Endothelial cell of umbilical vein (primary cell): Measurements from ENCODE around the gene FUT8. TPM values are rescaled to one million over a fixed set of nuclear protein-coding genes. Genes with fewer than 3 reads are reported as not detected.

ENCODE experiments used
- BruUV-seq: library from RNA; stranded (reverse); fragments of 400-500 nt; replicated peaks from 2 replicates; lab custom pipeline; 2021; lab: Mats Ljungman, UMichigan
- CTCF ChIA-PET: fragments of 300-600, 350-600 bp; sonication (Branson Sonifier 250); formaldehyde crosslinking; loops from one replicate; lab custom pipeline; 2021; ENCODE audit warnings: antibody characterized with exemption, inconsistent platforms; lab: Charles Lee
- POLR2A ChIA-PET: fragments of 300-600, 350-600 bp; sonication (Branson Sonifier 250); formaldehyde crosslinking; loops from one replicate; lab custom pipeline; 2021; ENCODE audit warnings: antibody characterized with exemption, inconsistent platforms; lab: Charles Lee
- DNase-seq: peaks from one replicate; pipeline ENCODE4 v3.0.0-alpha.2; 2011; ENCODE audit warnings: low read depth, low spot score
- FAIRE-seq: peaks from 2 replicates; lab custom pipeline; 2011; peaks lifted over from hg19 to GRCh38; lab: Jason Lieb, UNC
- H2AFZ ChIP-seq: 2 replicates; pipeline ENCODE4 v1.6.0; 2012; ENCODE audit warnings: low read depth, low read length, control low read depth, inconsistent platforms
- H3K27ac ChIP-seq: 2 replicates; pipeline ENCODE4 v1.5.1; 2011; ENCODE audit warnings: low read depth, mild to moderate bottlenecking, control low read depth, low read length, moderate library complexity; ENCODE audit not compliant: insufficient read depth
- H3K27me3 ChIP-seq, 2 experiments: 2 replicates each; pipeline versions ENCODE4 v1.6.0 to v1.6.1; 2011; ENCODE audit warnings: low read length in 2 of 2, mixed read lengths in 1 of 2; ENCODE audit not compliant: control insufficient read depth in 2 of 2, insufficient read depth in 2 of 2
- H3K36me3 ChIP-seq, 2 experiments: 2 replicates in 1 of 2; 3 replicates in 1 of 2; pipeline ENCODE4 v1.5.1; 2011; ENCODE audit warnings: low read length in 2 of 2, mild to moderate bottlenecking in 1 of 2, moderate library complexity in 1 of 2; ENCODE audit not compliant: control insufficient read depth in 2 of 2, insufficient read depth in 2 of 2; ENCODE audit errors: extremely low read depth in 1 of 2
- H3K4me1 ChIP-seq: 3 replicates; pipeline ENCODE4 v1.5.1; 2011; ENCODE audit warnings: mild to moderate bottlenecking, low read length; ENCODE audit not compliant: control insufficient read depth, insufficient read depth; ENCODE audit errors: extremely low read depth
- H3K4me2 ChIP-seq: 2 replicates; pipeline ENCODE4 v1.6.1; 2011; ENCODE audit warnings: low read length, control low read depth, mixed read lengths; ENCODE audit not compliant: insufficient read depth
- H3K4me3 ChIP-seq, 3 experiments: fragments of 200-600 bp in 1 of 3; sonication (generic), shearing (Covaris generic) in 1 of 3; replicated peaks in 1 of 3; 2 replicates each; pipeline ENCODE4 v1.5.1; 2011 to 2016; ENCODE audit warnings: control low read depth in 3 of 3, low read length in 3 of 3, mild to moderate bottlenecking in 2 of 3, inconsistent platforms in 1 of 3, low read depth in 1 of 3, moderate library complexity in 1 of 3; ENCODE audit not compliant: insufficient read depth in 1 of 3
- H3K79me2 ChIP-seq: 2 replicates; pipeline ENCODE4 v1.6.0; 2012; ENCODE audit warnings: low read length, inconsistent platforms; ENCODE audit not compliant: control insufficient read depth, insufficient read depth
- H3K9ac ChIP-seq: replicated peaks from 2 replicates; pipeline ENCODE3; 2011; ENCODE audit warnings: low read length, control low read depth; ENCODE audit not compliant: insufficient read depth; ENCODE audit errors: extremely low read depth
- H3K9me1 ChIP-seq: replicated peaks from 3 replicates; pipeline ENCODE4 v1.6.0; 2011; ENCODE audit warnings: mild to moderate bottlenecking, low read length; ENCODE audit not compliant: control insufficient read depth, insufficient read depth; ENCODE audit errors: extremely low read depth
- H3K9me3 ChIP-seq: replicated peaks from 2 replicates; pipeline ENCODE4 v1.5.1; 2012; ENCODE audit warnings: low read length, inconsistent platforms; ENCODE audit not compliant: control insufficient read depth, insufficient read depth
- H4K20me1 ChIP-seq: replicated peaks from 2 replicates; pipeline ENCODE3; 2011; ENCODE audit warnings: mild to moderate bottlenecking, low read length; ENCODE audit not compliant: control insufficient read depth, insufficient read depth; ENCODE audit errors: extremely low read depth
- EZH2 ChIP-seq: IDR thresholded peaks from 2 replicates; pipeline ENCODE4 v1.6.1; 2012; ENCODE audit warnings: borderline replicate concordance, low read depth, mild to moderate bottlenecking, moderate library complexity, low read length, inconsistent platforms; ENCODE audit not compliant: severe bottlenecking
- FOS ChIP-seq: IDR thresholded peaks from 2 replicates; pipeline ENCODE4 v1.6.1; 2011; ENCODE audit warnings: mild to moderate bottlenecking, low read length, moderate library complexity, borderline replicate concordance; ENCODE audit not compliant: insufficient read depth
- GATA2 ChIP-seq: IDR thresholded peaks from 2 replicates; pipeline ENCODE4 v1.7.0; 2011; ENCODE audit warnings: low read depth, mild to moderate bottlenecking, moderate library complexity, mixed read lengths, low read length; ENCODE audit not compliant: insufficient read length, insufficient read depth
- JUN ChIP-seq: IDR thresholded peaks from 2 replicates; pipeline ENCODE4 v1.6.1; 2011; ENCODE audit warnings: borderline replicate concordance, low read depth; ENCODE audit not compliant: insufficient read length, insufficient read depth
- MYC ChIP-seq: IDR thresholded peaks from one replicate; pipeline ENCODE4 v1.6.1; 2011; ENCODE audit warnings: mild to moderate bottlenecking, low read depth, low read length
- POLR2A ChIP-seq: IDR thresholded peaks from 2 replicates; pipeline ENCODE4 v1.6.1; 2012; ENCODE audit warnings: low read depth, mild to moderate bottlenecking, control low read depth, low read length
- POLR2AphosphoS5 ChIP-seq: IDR thresholded peaks from 2 replicates; pipeline ENCODE4 v1.6.1; 2012; ENCODE audit warnings: low read depth, mild to moderate bottlenecking, control low read depth, low read length, moderate library complexity; ENCODE audit not compliant: insufficient read depth
- dilution Hi-C: fragments of 300-500 bp; cut with MboI; formaldehyde crosslinking; loops from one replicate; pipeline ENCODE4 v1.15.0; 2019; ENCODE audit warnings: low sequenced_read_pairs; ENCODE audit not compliant: extremely low pct_ligation_motif_present
- intact Hi-C: fragments of 100-400 bp; cut with micrococcal nuclease; formaldehyde crosslinking; loops from one replicate; pipeline ENCODE4 v1.10.0; 2022
- polyA plus RNA-seq, 4 experiments: library from polyadenylated mRNA; depleted of rRNA in 3 of 4; stranded (reverse) in 3 of 4; unstranded in 1 of 4; fragments of >200 nt; gene quantifications; 2 replicates each; pipeline versions ENCODE4 v1.2.1 to v1.2.3, GENCODE V29; 2011 to 2012; ENCODE audit warnings: missing spikeins in 1 of 4
- total RNA-seq: library from RNA; stranded (reverse); gene quantifications from 2 replicates; pipeline ENCODE4 v1.2.3, GENCODE V29; 2021
- TF ChIP-seq, protein P1 (sequence below), 2 donors: IDR thresholded peaks; 1 replicate in 1 of 2; 2 replicates in 1 of 2; pipeline ENCODE4 v1.5.1; 2011; ENCODE audit warnings: low read length in 2 of 2, mild to moderate bottlenecking in 2 of 2, moderate library complexity in 2 of 2, control low read depth in 1 of 2, inconsistent platforms in 1 of 2, low read depth in 1 of 2; ENCODE audit not compliant: insufficient read depth in 1 of 2; ENCODE audit errors: extremely low read depth in 1 of 2
- TF ChIP-seq, protein P2 (sequence below): IDR thresholded peaks from 2 replicates; pipeline ENCODE4 v1.6.1; 2011; ENCODE audit not compliant: insufficient read depth, insufficient read length

FUT8 gene
- total and polyA plus RNA-seq, 2 donors (not counting 3 experiments of a cell fraction or from before 2014, with no cell fraction given) = 16.7 to 38.8 TPM

DNA sequence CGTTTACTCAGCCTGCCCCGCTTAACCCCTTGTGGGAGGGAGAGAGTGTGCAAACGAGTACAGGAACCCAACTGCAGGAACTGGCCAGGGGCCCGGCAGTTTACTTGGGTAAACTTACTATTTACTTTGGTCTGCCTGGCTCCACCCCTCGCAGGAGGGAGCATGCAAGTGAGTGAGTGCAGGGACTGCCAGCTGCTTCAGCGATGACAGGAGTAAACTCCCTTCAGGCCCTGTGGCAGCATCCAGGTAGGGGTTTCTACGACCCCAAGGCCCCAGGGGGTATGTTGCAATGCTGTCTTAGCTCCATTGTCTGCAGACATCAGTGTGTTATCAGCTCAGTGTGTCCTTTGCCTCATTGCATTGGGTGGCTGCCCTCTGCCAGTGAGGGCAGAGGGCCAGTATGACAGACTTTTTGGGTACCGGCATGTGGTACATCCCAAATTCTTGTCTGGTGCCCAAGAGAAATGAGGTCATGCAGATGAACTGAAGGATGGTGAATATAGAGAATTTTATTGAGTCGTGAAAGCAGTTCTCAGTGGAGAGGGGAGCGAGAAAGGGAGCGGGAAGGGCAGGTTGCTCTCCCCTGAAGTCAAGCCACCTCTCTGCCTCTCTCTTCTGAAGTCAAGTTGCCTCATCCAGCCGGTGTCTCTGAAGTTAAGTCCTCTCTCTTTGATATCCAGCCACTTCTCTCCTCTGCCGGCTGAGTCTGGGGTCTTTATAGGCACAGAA lies 181.8 kb downstream of the FUT8 start:
- Histone ChIP-seq H2AFZ (no peak overlapping the region), H4K20me1 (no peaks in the 10 kb centered on the region), H3K4me3 (no peak overlapping the region), H3K27ac (no peak overlapping the region), H3K36me3 (no peaks in the 10 kb centered on the region), H3K9me3 (no peaks in the 10 kb centered on the region), H3K4me2 (no peak overlapping the region), H3K9me1 (no peaks in the 10 kb centered on the region), H3K9ac (no peak overlapping the region), H3K27me3 (no peaks in the 10 kb centered on the region), H3K4me1 (no peaks in the 10 kb centered on the region), H3K79me2 (no peaks in the 10 kb centered on the region)
- FAIRE-seq (no peak), DNase-seq (no peak)
- no TSS peak for BruUV-seq
- intact Hi-C loops = no loop called here
- dilution Hi-C loops = no loop called here
- POLR2A ChIA-PET = no interaction called here
- CTCF ChIA-PET = no interaction called here
- no peak for TF ChIP-seq MYC
- TF ChIP-seq POLR2AphosphoS5 = no peak
- TF ChIP-seq, protein P1, sequence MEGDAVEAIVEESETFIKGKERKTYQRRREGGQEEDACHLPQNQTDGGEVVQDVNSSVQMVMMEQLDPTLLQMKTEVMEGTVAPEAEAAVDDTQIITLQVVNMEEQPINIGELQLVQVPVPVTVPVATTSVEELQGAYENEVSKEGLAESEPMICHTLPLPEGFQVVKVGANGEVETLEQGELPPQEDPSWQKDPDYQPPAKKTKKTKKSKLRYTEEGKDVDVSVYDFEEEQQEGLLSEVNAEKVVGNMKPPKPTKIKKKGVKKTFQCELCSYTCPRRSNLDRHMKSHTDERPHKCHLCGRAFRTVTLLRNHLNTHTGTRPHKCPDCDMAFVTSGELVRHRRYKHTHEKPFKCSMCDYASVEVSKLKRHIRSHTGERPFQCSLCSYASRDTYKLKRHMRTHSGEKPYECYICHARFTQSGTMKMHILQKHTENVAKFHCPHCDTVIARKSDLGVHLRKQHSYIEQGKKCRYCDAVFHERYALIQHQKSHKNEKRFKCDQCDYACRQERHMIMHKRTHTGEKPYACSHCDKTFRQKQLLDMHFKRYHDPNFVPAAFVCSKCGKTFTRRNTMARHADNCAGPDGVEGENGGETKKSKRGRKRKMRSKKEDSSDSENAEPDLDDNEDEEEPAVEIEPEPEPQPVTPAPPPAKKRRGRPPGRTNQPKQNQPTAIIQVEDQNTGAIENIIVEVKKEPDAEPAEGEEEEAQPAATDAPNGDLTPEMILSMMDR (IDR thresholded peaks at IDR 0.05; ENCODE audit: extremely low read depth in 1 of 2, insufficient read depth in 1 of 2, low read depth in 1 of 2, low read length in 2 of 2) = no peak
- no peak for TF ChIP-seq EZH2
- no peak for TF ChIP-seq FOS
- TF ChIP-seq, protein P2, sequence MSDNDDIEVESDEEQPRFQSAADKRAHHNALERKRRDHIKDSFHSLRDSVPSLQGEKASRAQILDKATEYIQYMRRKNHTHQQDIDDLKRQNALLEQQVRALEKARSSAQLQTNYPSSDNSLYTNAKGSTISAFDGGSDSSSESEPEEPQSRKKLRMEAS = no peak
- TF ChIP-seq GATA2 = no peak
- TF ChIP-seq POLR2A = no peak
- TF ChIP-seq JUN = no peak
